GM19372 (cell line): ENCODE measurements around the gene MTNR1B.

ENCODE experiments used
- ATAC-seq: cut with Tn5 transposase; IDR thresholded peaks from one replicate; pipeline ENCODE4 v1.9.1; 2021; ENCODE audit warnings: mild to moderate bottlenecking, low read depth, moderate library complexity; ENCODE audit not compliant: unreplicated experiment

The MTNR1B gene

GRCh38 chr11:93031386-93031785, 61.9 kb downstream of the MTNR1B start:
- ATAC-seq, result no peak
